Stimulated activated CD8-positive, alpha-beta memory T cell treated with anti-CD3 and anti-CD28 coated beads, Interleukin-7, amount 100 ng/mL, for 48 hours (primary cell): ENCODE data around the gene RPL10.
A peak's percentile ranks its signal among the peaks of the same experiment; 100 is the strongest.

Experiments used
- DNase-seq, 2 donors: peaks; one replicate each; pipeline ENCODE4 v3.0.0-alpha.2; 2020; ENCODE audit warnings: low read depth in 1 of 2; ENCODE audit errors: extremely low read depth in 1 of 2

RPL10 gene

DNA sequence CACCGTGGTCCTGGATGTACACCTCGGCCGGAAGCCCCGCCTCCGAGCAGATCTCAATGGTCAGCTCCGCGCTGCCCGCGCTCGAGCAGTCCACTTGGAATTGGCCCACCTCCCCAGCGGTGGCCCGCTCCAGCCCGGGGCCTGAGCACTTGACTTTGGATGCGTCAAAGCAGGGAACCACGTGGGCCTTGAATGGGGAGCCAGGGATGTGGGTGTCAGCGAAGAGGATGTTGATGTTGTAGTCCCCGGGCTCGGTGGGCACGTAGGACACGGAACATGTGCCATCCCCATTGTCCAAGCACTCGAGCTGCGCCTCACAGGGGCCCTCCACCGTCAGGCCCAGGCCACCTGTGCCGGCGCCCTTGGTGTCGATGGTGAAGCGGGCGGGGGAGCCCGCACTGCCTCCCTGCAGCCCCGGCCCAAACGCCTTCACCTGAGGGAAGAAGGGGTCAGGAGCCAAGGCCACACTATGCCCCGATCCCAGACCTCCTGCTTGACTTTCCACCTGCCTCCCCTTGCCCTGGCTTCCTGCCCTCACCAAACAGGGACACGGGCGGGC lies 37.9 kb upstream of the RPL10 start:
- no peak for DNase-seq

DNA sequence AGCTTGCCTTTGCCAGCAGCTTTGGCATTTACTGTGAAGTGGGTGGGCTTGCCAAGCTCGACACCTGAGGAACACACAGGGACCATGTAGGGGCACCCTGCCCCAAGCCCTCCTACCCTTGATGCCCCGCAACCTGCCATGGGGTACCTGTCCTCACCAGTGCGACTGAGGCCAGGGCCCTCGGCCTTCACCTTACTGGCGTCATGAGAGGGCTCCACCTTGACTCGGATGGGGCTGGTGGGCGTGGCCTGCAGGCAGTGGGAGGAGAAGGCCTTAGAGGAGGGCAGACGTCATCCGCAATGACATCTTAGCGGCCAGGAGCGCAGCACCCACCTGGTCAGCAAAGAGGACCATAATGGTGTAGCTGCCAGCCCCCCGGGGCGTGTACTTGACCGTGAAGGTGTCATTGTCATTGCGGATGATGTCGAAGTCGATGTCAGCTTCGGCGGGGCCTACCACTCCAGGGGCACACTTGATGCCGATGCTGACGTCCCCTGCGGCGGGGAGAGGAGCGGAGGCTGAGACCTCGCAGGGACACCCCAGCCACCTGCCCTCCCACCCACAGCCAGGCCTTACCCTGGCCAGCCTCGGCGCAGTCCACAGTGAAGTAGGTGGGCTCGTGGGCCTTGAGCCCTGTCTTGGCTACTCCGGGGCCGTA lies 36.0 kb upstream of the RPL10 start:
- DNase-seq = no peak

GRCh38 chrX:154363706-154364439 lies 34.3 kb upstream of the RPL10 start:
- no peak for DNase-seq

DNA sequence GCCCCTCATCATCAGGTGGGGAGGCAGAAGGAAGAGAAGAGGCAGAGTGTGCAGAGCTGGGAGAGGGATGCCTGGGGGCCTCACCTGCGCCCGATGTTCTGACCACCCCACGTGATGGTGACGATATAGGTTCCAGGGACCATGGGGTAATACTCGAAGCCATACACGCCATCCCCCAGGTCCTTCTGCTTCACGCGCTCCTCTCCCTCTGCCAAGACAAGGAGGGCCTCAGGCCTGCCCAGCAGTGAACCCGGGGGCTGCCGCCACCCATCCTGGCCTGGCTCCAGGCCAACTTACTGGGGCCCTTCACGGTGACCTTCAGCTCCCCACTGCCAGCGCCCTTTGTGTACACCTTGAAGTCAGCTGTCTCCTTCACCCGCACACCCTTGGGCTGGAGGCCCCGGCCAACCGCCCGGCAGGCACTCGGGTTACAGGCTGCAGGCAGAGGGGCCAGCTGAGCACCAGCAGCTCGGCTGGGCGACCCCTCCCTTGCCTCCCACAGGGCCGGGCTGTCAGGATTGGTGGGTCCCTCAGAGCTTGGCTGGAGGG lies 33.1 kb upstream of the RPL10 start:
- no peak for DNase-seq

GRCh38 chrX:154365997-154366665 lies 32.0 kb upstream of the RPL10 start:
- no peak for DNase-seq

GRCh38 chrX:154366666-154367055 lies 31.5 kb upstream of the RPL10 start:
- DNase-seq = no peak

GRCh38 chrX:154367474-154368308 lies 30.5 kb upstream of the RPL10 start:
- DNase-seq = no peak

GRCh38 chrX:154368630-154369448 lies 29.3 kb upstream of the RPL10 start:
- peak; percentile 90 to 94 for DNase-seq

DNA sequence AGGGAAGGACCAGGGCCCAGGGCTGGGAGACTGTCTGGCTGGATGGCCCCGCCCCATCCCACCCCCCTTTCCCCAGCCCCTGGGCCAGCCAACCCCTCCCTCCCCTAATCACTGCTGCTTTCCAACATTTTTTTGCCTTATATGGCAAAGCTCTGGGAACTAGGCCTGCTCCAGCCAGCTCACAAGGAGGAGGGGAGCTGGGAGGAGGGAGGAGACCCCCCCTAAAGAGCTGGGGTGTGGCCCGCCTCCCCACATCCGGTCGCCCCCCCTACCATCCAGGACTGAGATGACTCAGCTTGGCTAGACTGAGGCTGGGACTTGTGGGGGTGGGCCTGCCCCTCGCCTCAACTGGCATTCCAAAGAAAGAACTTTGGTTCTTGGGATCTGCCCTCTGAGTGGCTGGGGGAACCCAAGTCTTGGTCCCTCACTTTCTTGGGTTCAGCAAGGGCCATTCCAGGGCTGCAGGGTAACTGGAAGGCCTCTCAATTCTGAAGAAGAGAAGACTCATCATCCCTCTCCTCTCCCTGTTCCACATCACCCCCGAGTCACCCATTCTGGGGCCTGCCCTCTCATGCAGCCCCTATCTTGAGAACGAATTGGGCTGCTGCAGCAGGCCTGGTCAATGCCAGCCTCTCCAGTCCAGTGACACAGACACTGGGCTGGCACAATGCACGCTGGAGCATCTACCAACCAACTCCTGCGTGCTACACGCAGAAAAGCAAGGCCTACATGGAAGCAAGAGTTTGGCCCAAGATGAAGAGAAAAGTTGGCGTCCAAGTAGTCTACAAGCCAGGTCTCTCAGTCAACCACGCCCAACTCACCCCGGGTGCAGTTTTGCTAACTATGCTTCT lies 28.5 kb upstream of the RPL10 start:
- DNase-seq = peak; percentile 57 to 69

- no peak for DNase-seq
Measured at GRCh38 chrX:154370300-154371016, 27.7 kb upstream of the RPL10 start.

GRCh38 chrX:154371017-154371788 lies 27.0 kb upstream of the RPL10 start:
- DNase-seq = peak; percentile 80 to 85

DNA sequence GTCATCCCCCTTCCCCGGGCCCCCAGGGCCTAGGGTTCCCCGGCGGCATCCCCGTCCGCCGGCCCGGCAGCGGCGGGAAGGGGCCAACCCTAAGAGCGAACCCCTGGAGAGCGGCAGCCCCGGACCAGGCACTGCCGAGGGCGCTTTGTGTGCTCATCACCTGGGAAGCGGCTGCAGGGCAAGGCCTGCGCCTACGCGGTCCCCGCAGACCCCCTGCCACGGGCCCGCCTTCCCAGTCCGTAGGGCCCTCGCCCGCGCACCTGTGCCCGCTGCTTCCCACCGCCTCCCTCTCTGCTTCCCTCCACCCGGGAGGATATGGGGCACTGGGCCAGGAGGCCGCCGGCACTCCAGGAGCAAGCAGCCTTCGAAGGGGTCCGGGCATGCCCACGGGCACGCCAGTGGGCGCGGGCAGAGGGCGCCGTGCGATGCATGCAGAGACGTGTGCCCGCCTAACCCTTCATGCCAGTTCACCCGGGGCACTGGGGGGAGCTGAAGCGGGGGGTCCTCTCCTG lies 26.3 kb upstream of the RPL10 start:
- no peak for DNase-seq

DNA sequence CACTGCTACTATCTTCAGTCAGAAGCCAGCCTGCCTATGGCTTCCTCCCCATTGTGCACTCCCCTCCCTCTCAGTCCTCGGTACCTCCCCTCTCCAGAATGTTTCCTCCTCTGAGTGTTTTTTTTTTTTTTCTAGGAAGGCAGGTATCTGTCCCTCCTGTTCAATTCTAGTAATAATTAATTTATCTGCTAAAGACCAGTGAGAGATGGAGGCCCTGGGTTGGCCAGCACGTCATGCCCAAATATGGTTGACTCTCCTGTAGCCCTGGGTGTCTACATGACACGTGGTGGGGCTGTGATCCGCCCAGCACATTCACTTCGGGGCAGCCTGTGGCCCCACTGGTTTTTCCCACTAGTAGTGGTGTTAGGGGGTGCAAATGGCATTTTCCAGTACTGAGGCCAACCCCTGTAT lies 25.6 kb upstream of the RPL10 start:
- no peak for DNase-seq

GRCh38 chrX:154373340-154374306 lies 24.6 kb upstream of the RPL10 start:
- no peak for DNase-seq

- no peak for DNase-seq
Measured at GRCh38 chrX:154374313-154375155, 23.6 kb upstream of the RPL10 start, which contains the start of gene FLNA. Gene FLNA, minus strand, starts transcription at chrX:154374634. Its CDS starts 3,389 bp downstream, at chrX:154371245.
